ENCODE results near the gene HK1.

- TF ChIP-seq POLR2A (IDR thresholded peaks at IDR 0.05) (no peak), CTCF (IDR thresholded peaks at IDR 0.05) (no peak)
Measured at GRCh38 chr10:69405221-69405620, 126.9 kb downstream of the HK1 start.
